Urothelium cell line (cell line): ENCODE measurements around the gene SH3TC2.

ENCODE experiments used
- DNase-seq: peaks from one replicate; pipeline ENCODE4 v3.0.0; 2011; ENCODE audit warnings: low spot score, mixed read lengths
- FAIRE-seq: peaks from 2 replicates; lab custom pipeline; 2011; peaks lifted over from hg19 to GRCh38; lab: Jason Lieb, UNC

Gene SH3TC2

DNA sequence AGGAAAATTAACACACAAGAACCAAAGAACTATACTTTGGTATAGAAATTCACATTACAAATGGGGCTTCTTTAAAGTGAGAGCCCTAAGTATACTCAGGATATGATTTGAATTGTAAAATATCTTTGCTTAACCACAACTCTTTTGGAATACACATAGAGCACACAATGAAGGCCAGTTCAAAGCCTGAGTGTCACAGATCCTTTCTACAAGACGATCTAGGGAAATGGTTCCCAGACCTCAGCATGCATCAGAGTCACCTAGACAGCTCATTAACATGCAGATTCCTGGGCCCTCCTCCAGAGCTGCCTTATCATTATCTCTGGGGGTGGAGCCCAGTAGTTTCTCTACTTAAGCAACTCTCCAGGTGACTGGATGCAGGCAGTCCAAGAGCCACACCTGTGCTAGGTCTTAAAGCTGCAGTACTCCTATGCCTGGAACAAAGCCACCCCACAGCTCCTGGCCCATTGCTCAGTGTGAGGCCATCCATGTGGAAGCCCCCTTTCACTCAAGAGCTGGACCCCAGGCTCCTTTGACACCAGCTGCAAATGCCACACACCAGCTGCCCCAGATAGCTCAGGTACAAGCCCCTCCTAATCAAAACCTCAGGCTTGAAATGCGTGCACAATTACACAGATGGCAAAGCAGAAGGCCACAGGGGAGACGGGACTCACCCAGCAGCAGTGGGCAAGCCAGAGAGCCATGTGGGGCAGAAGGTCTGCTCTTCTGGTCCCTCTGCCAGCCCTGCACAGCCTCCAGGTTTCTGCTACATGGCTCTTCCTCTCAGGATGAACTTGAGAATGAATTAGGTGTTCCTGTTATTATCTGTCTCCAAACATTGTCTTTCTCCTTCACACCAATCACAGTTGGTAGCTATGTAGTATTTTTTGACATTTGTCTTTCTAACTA lies 106.1 kb downstream of the SH3TC2 start:
- no peak for DNase-seq
- FAIRE-seq: no peak
